Left ventricle myocardium inferior (tissue), 1 donor: ENCODE data around the gene HK3. TPM values are rescaled to one million over a fixed set of nuclear protein-coding genes. Genes with fewer than 3 reads are reported as not detected.

Experiments used
- DNase-seq: peaks from one replicate; pipeline ENCODE4 v3.0.0-alpha.2; 2020
- H3K27ac ChIP-seq: fragments of 200-600 bp; replicated peaks from 2 replicates; pipeline ENCODE4 v1.8.0; 2021
- H3K27me3 ChIP-seq: fragments of 200-600 bp; 2 replicates; pipeline ENCODE4 v1.8.0; 2021; ENCODE audit warnings: low read depth
- H3K36me3 ChIP-seq: fragments of 200-600 bp; 2 replicates; pipeline ENCODE4 v1.8.0; 2021
- H3K4me1 ChIP-seq: fragments of 200-600 bp; 2 replicates; pipeline ENCODE4 v1.8.0; 2021
- H3K4me3 ChIP-seq: fragments of 200-600 bp; 2 replicates; pipeline ENCODE4 v1.8.0; 2021; ENCODE audit warnings: mild to moderate bottlenecking, moderate library complexity
- H3K9me3 ChIP-seq: fragments of 200-600 bp; replicated peaks from 2 replicates; pipeline ENCODE4 v1.8.0; 2021
- CTCF ChIP-seq: fragments of 200-600 bp; IDR thresholded peaks from 2 replicates; pipeline ENCODE4 v1.8.0; 2021; ENCODE audit warnings: antibody characterized with exemption, mild to moderate bottlenecking, borderline replicate concordance
- intact Hi-C: fragments of 100-400 bp; cut with micrococcal nuclease; formaldehyde crosslinking; loops from one replicate; pipeline ENCODE4 v1.11.0; 2022
- total RNA-seq: library from RNA; stranded (reverse); fragmentation: NEBNext Ultra II Directional; extraction: Animal tissue kit (Norgen Biotek cat#: 25700); gene quantifications from one replicate; pipeline ENCODE4 v1.2.1, GENCODE V29; 2021
- donor health status: DM: no; HTN: yes; CAD: no; lungs with severe emphysema.

Gene HK3
- total RNA-seq, 1 donor from 2014 or later = 3.5 TPM

DNA sequence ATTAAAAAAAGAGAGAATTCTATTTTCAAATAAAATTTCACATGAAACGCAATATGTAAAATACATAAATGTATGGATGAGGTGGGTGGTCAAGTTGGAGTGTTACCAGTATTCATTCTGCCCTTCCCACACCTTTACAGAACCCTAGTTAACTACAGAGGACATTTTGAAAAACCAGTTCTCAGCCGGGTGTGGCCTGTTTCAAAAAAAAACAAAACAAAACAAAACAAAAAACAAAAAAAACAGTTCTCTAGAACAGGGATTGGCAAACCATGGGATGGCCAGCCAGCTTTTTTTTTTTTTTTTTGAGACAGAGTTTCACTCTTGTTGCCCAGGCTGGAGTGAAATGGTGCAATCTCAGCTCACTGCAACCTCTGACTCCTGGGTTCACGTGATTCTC is 28.4 kb upstream of the HK3 start:
- no peak overlapping the region for H3K27ac ChIP-seq
- H3K36me3 ChIP-seq = peaks cover 28% of the 10 kb centered on the region
- no peaks in the 10 kb centered on the region for H3K27me3 ChIP-seq
- DNase-seq = no peak
- no peak overlapping the region for H3K4me3 ChIP-seq
- no peaks in the 10 kb centered on the region for H3K4me1 ChIP-seq
- intact Hi-C loops = no loop called here
- no peak for TF ChIP-seq CTCF
- H3K9me3 ChIP-seq = no peaks in the 10 kb centered on the region

DNA sequence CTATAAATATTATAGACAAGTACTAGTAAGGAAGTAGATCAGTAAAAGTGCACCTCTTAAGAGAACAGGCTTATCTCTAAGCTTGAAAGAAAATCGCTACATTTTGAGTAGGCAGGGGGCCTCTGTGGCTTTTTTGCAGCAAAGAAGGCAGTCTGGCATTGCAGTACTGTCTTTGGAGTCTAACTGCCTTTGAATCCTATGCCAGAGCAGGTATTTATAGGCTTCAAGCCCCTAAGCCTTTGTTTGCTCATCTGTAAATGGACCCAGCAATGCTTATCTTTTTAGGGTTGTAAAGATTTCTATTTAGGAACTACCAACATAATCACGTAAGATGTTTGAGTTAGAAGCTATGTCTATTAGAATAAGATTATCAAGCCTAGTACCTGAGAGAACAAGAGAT is 23.7 kb upstream of the HK3 start:
- Histone ChIP-seq H3K9me3 (no peaks in the 10 kb centered on the region), H3K27me3 (no peaks in the 10 kb centered on the region), H3K4me3 (no peak overlapping the region), H3K27ac (no peak overlapping the region), H3K4me1 (no peaks in the 10 kb centered on the region), H3K36me3 (peaks cover 15% of the 10 kb centered on the region)
- no peak for DNase-seq
- no peak for TF ChIP-seq CTCF
- intact Hi-C loops = no loop called here

- Histone ChIP-seq H3K9me3 (no peaks in the 10 kb centered on the region), H3K36me3 (peaks cover 15% of the 10 kb centered on the region), H3K4me1 (no peaks in the 10 kb centered on the region), H3K4me3 (no peak overlapping the region), H3K27ac (no peak overlapping the region), H3K27me3 (no peaks in the 10 kb centered on the region)
- no peak for TF ChIP-seq CTCF
- DNase-seq = no peak
- intact Hi-C loops = no loop called here
Observed at GRCh38 chr5:176921714-176922113, 22.6 kb upstream of the HK3 start.

DNA sequence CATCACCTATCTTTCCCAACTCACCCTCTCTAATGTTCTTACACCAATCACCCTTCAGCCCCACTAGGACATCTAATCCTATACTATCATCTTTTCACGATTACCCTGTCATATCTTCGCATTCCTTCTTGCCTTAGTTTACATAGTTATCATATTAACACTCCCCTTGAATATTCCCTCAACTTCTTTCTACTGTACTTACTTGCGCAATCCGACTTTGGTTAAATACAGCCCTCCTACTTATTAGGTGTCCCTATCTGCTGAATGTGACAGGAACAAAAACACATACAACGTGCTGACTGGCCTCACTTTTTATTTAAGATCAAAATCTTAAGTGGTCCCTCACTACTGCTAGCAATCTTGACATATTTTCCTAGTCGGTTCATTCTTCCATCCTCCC is 19.5 kb upstream of the HK3 start:
- peaks cover 15% of the 10 kb centered on the region for H3K36me3 ChIP-seq
- no peak for TF ChIP-seq CTCF
- H3K4me1 ChIP-seq = no peaks in the 10 kb centered on the region
- no peak overlapping the region for H3K27ac ChIP-seq
- H3K4me3 ChIP-seq = no peak overlapping the region
- intact Hi-C loops = no loop called here
- no peak for DNase-seq
- H3K9me3 ChIP-seq = no peaks in the 10 kb centered on the region
- H3K27me3 ChIP-seq = no peaks in the 10 kb centered on the region

DNA sequence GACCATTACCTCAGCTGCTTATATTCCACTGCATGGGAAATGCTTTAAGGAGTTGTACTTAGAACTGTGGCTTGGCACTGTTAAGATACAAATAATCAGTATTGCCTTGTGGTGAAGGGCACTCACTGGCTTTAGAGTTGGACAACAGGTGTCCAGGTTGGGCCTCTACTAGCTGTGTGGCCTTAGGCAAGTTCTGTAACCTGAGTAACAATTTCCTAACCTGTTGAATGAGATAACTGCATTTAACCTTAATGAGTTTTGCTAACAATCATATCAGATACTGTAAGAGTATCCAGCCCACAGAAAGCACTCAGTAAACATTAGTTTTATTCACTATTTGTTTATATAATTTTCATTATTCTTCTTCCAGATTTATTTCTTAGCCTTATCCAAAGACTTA is 17.2 kb upstream of the HK3 start:
- H3K9me3 ChIP-seq = no peaks in the 10 kb centered on the region
- H3K4me3 ChIP-seq = no peak overlapping the region
- DNase-seq = no peak
- no peak for TF ChIP-seq CTCF
- peaks cover 19% of the 10 kb centered on the region for H3K36me3 ChIP-seq
- intact Hi-C loops = no loop called here
- no peak overlapping the region for H3K27ac ChIP-seq
- H3K4me1 ChIP-seq = no peaks in the 10 kb centered on the region
- no peaks in the 10 kb centered on the region for H3K27me3 ChIP-seq

DNA sequence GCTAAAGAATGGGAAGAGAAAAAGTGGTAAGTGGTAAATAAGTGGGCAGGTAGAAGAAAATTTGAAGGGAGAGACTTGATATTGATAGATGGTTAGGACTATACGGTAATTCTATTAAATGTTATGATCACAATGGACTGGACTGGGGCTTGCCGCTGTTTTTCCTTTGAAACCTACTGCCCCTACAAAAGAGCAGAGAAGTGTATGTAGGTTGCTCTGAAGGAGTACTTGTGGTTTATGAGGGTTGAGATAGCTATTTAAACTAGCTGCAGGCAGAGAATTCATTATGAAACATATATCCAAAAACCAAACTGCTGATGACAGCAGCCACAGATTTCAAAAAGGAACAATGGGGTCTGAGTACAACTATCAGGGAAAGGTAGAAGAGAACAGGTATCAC is 16.8 kb upstream of the HK3 start:
- H3K27ac ChIP-seq = no peak overlapping the region
- no peaks in the 10 kb centered on the region for H3K4me1 ChIP-seq
- DNase-seq = no peak
- H3K4me3 ChIP-seq = no peak overlapping the region
- peaks cover 23% of the 10 kb centered on the region for H3K36me3 ChIP-seq
- TF ChIP-seq CTCF = no peak
- H3K9me3 ChIP-seq = no peaks in the 10 kb centered on the region
- no peaks in the 10 kb centered on the region for H3K27me3 ChIP-seq
- intact Hi-C loops = no loop called here
